GM12878 (cell line): ENCODE data around the gene PRDM16.

ENCODE experiments used
- EZH2 ChIP-seq: IDR thresholded peaks from 2 replicates; pipeline ENCODE4 v1.6.1; 2012; ENCODE audit warnings: low read depth, mild to moderate bottlenecking, control low read depth, inconsistent platforms, low read length, borderline replicate concordance; ENCODE audit not compliant: control insufficient read depth
- NBN ChIP-seq: fragments of 450-650 bp; IDR thresholded peaks from 2 replicates; pipeline ENCODE4 v1.6.1; 2016
- SPI1 ChIP-seq: IDR thresholded peaks from 2 replicates; pipeline ENCODE4 v1.6.1; 2011; ENCODE audit warnings: low read depth, mild to moderate bottlenecking, low read length, moderate library complexity, borderline replicate concordance; ENCODE audit not compliant: insufficient read depth
- TAF1 ChIP-seq: IDR thresholded peaks from 2 replicates; pipeline ENCODE4 v1.6.1; 2011; ENCODE audit warnings: mild to moderate bottlenecking, low read depth, low read length, borderline replicate concordance
- ZNF384 ChIP-seq: IDR thresholded peaks from 2 replicates; pipeline ENCODE4 v1.6.1; 2012; ENCODE audit warnings: low read depth, mild to moderate bottlenecking, low read length, improper control_type of control experiment, borderline replicate concordance

GRCh38 chr1:3183411-3183810, 114.4 kb downstream of the PRDM16 start:
- TF ChIP-seq EZH2 (no peak), SPI1 (no peak), NBN (no peak), ZNF384 (no peak), TAF1 (no peak)
